Endodermal cell (in vitro differentiated cells): ENCODE data around the gene ABHD16B. TPM values are rescaled to one million over a fixed set of nuclear protein-coding genes. Genes with fewer than 3 reads are reported as not detected.

ENCODE experiments used
- DNase-seq: peaks from one replicate; pipeline ENCODE4 v3.0.0-alpha.2; 2017
- H3K27ac ChIP-seq: 2 replicates; pipeline ENCODE4 v1.5.1; 2013; ENCODE audit warnings: mild to moderate bottlenecking, low read depth, low read length, moderate library complexity
- H3K27me3 ChIP-seq: 2 replicates; pipeline ENCODE4 v1.6.1; 2013; ENCODE audit warnings: mild to moderate bottlenecking, low read length, moderate library complexity; ENCODE audit not compliant: insufficient read depth, control insufficient read depth, poor library complexity, severe bottlenecking
- H3K36me3 ChIP-seq: 2 replicates; pipeline ENCODE4 v1.7.0; 2013; ENCODE audit warnings: mild to moderate bottlenecking, low read length, moderate library complexity; ENCODE audit not compliant: control insufficient read depth, insufficient read depth
- H3K4me1 ChIP-seq: one replicate; pipeline ENCODE4 v1.7.0; 2013; ENCODE audit warnings: low read length; ENCODE audit not compliant: control insufficient read depth, insufficient read depth
- H3K4me3 ChIP-seq: 2 replicates; pipeline ENCODE4 v1.5.1; 2013; ENCODE audit warnings: mild to moderate bottlenecking, low read length, moderate library complexity
- H3K9ac ChIP-seq: 2 replicates; pipeline ENCODE4 v1.6.1; 2013; ENCODE audit warnings: mild to moderate bottlenecking, low read length, moderate library complexity; ENCODE audit not compliant: poor library complexity, severe bottlenecking; ENCODE audit errors: extremely low read depth
- H3K9me3 ChIP-seq: 2 replicates; pipeline ENCODE4 v1.6.1; 2013; ENCODE audit warnings: mild to moderate bottlenecking, low read length, moderate library complexity; ENCODE audit not compliant: control insufficient read depth
- H3K27ac Mint-ChIP-seq: 2 replicates; pipeline ENCODE4 v1.8.0; 2020; ENCODE audit warnings: mixed read lengths
- H3K27me3 Mint-ChIP-seq: 2 replicates; pipeline ENCODE4 v1.8.0; 2021; ENCODE audit warnings: mild to moderate bottlenecking, mixed read lengths; ENCODE audit not compliant: insufficient read depth
- H3K36me3 Mint-ChIP-seq: 2 replicates; pipeline ENCODE4 v1.8.0; 2020; ENCODE audit warnings: low read depth, mixed read lengths
- H3K4me1 Mint-ChIP-seq: 2 replicates; pipeline ENCODE4 v1.8.0; 2020; ENCODE audit warnings: mixed read lengths
- H3K4me3 Mint-ChIP-seq: 2 replicates; pipeline ENCODE4 v1.8.0; 2020; ENCODE audit warnings: mild to moderate bottlenecking, moderate library complexity, mixed read lengths
- H3K9me3 Mint-ChIP-seq: 2 replicates; pipeline ENCODE4 v1.8.0; 2020; ENCODE audit warnings: mild to moderate bottlenecking, mixed read lengths
- CTCF ChIP-seq: fragments of 200-600 bp; sonication (generic); conservative IDR thresholded peaks from 2 replicates; pipeline ENCODE4 v1.5.0; 2021; ENCODE audit warnings: antibody characterized with exemption, mild to moderate bottlenecking
- WGBS, 2 experiments: methylation state at CpG; one replicate each; pipeline versions ENCODE4 v1.1.5 to v1.1.7; 2013; ENCODE audit warnings: missing lambda C conversion rate in 2 of 2, mixed read lengths in 1 of 2; ENCODE audit not compliant: insufficient coverage in 1 of 2, insufficient read length in 1 of 2; 5-methylcytosine and 5-hydroxymethylcytosine counted together
- total RNA-seq, 2 donors: library from RNA; stranded (reverse); fragmentation: NEBNext Ultra II Directional in 1 of 2; extraction: Animal tissue kit (Norgen Biotek cat#: 25700) in 1 of 2; gene quantifications; 2 replicates in 1 of 2; 3 replicates in 1 of 2; pipeline ENCODE4 v1.2.1, GENCODE V29; 2021

Gene ABHD16B
- total RNA-seq, 2 donors from 2014 or later: not detected

DNA sequence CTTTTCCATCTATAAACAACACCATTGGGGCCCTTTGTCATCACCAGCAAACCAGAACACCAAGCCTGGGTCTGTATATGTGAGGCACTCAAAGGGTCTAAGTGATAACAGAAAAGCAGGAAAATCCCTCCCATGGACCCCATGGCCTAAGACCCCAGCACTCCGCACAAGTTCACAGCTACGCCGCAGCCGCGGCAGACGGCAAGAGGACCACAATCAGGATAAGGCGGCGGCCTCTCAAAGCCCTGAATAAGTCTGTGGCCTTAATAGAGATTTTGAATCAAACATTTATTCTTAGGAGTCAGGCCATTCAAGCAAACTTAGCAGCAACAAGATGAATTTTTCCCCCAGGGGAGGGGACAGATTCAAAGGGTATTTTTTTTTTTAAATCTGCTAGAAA, 33.2 kb upstream of the ABHD16B start:
- no peak overlapping the region for H3K4me3 ChIP-seq
- no peak overlapping the region for H3K4me3 Mint-ChIP-seq
- H3K9me3 Mint-ChIP-seq: no peaks in the 10 kb centered on the region
- H3K36me3 Mint-ChIP-seq: peaks cover 4% of the 10 kb centered on the region
- H3K27ac ChIP-seq: no peak overlapping the region
- peaks cover 7% of the 10 kb centered on the region for H3K4me1 ChIP-seq
- no peak overlapping the region for H3K27ac Mint-ChIP-seq
- H3K36me3 ChIP-seq: no peaks in the 10 kb centered on the region
- peaks cover 36% of the 10 kb centered on the region for H3K4me1 Mint-ChIP-seq
- no peak for TF ChIP-seq CTCF
- no peak for DNase-seq
- H3K9me3 ChIP-seq: no peaks in the 10 kb centered on the region
- H3K27me3 ChIP-seq: peaks cover 9% of the 10 kb centered on the region
- H3K27me3 Mint-ChIP-seq: peaks cover 25% of the 10 kb centered on the region
- 94 to 97% methylated on average over 5 to 8 of the region's 8 CpGs for WGBS, 2 experiments
- no peak overlapping the region for H3K9ac ChIP-seq

GRCh38 chr20:63828545-63828944, 32.8 kb upstream of the ABHD16B start:
- H3K4me3 Mint-ChIP-seq: peak overlapping the region; percentile 62
- H3K4me1 Mint-ChIP-seq: peaks cover 36% of the 10 kb centered on the region
- H3K27ac Mint-ChIP-seq: no peak overlapping the region
- Histone ChIP-seq H3K27me3 (peaks cover 9% of the 10 kb centered on the region), H3K4me1 (peaks cover 7% of the 10 kb centered on the region), H3K27ac (no peak overlapping the region), H3K9ac (no peak overlapping the region), H3K36me3 (no peaks in the 10 kb centered on the region), H3K9me3 (no peaks in the 10 kb centered on the region), H3K4me3 (no peak overlapping the region)
- no peaks in the 10 kb centered on the region for H3K9me3 Mint-ChIP-seq
- DNase-seq: no peak
- peaks cover 3% of the 10 kb centered on the region for H3K36me3 Mint-ChIP-seq
- peaks cover 30% of the 10 kb centered on the region for H3K27me3 Mint-ChIP-seq
- TF ChIP-seq CTCF: no peak
- 79 to 92% methylated on average over 7 to 14 of the region's 14 CpGs for WGBS, 2 experiments

DNA sequence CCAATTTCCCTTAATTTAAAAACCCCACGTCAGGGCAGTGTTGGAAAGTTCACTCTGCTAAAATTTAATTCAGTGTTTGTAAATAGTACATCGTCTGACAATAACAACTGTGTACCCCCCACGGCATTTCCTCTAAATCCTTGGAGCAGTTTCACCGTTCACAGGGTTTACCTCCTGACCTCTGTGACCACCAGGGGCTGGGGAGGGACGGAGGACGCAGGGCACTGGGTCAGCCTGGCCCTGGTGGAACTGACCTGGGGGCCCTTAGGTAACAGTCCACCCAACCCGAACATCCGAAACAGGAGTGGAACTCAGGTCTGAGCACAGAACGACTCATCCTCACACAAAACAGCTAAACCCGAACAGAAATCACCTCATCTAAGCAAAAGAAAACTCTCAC, 32.3 kb upstream of the ABHD16B start:
- 70 to 76% methylated on average over 8 to 10 of the region's 10 CpGs for WGBS, 2 experiments
- H3K27ac Mint-ChIP-seq: no peak overlapping the region

More for the DNA sequence above, 32.3 kb upstream of the ABHD16B start:
- Histone ChIP-seq H3K27ac (no peak overlapping the region), H3K9me3 (no peaks in the 10 kb centered on the region), H3K27me3 (peaks cover 9% of the 10 kb centered on the region), H3K36me3 (no peaks in the 10 kb centered on the region), H3K4me1 (peaks cover 7% of the 10 kb centered on the region), H3K4me3 (peak overlapping the region; percentile 85), H3K9ac (no peak overlapping the region)
- H3K4me1 Mint-ChIP-seq: peaks cover 34% of the 10 kb centered on the region
- DNase-seq: no peak
- peaks cover 32% of the 10 kb centered on the region for H3K27me3 Mint-ChIP-seq
- no peaks in the 10 kb centered on the region for H3K36me3 Mint-ChIP-seq
- TF ChIP-seq CTCF: peak; percentile 59
- H3K9me3 Mint-ChIP-seq: no peaks in the 10 kb centered on the region
- peak overlapping the region; percentile 62 for H3K4me3 Mint-ChIP-seq
